Activated CD8-positive, alpha-beta T cell treated with anti-CD3 and anti-CD28 coated beads for 36 hours (primary cell): ENCODE measurements around the gene RASGRP3. TPM values are rescaled to one million over a fixed set of nuclear protein-coding genes. Genes with fewer than 3 reads are reported as not detected.

ENCODE experiments used
- ATAC-seq: fragments of 200-7000 bp; cut with Tn5 transposase; one replicate; pipeline ENCODE4 v1.10.0; 2021; ENCODE audit warnings: mild to moderate bottlenecking, moderate library complexity
- CTCF ChIA-PET: fragments of 350-600 bp; sonication (Branson Sonifier 250); formaldehyde crosslinking; loops from one replicate; lab custom pipeline; 2021; ENCODE audit warnings: antibody characterized with exemption; lab: Charles Lee
- POLR2A ChIA-PET: fragments of 350-600 bp; sonication (Branson Sonifier 250); formaldehyde crosslinking; loops from one replicate; lab custom pipeline; 2021; ENCODE audit warnings: antibody characterized with exemption; lab: Charles Lee
- DNase-seq: peaks from one replicate; pipeline ENCODE4 v3.0.0-alpha.2; 2020
- H3K27ac Mint-ChIP-seq: one replicate; pipeline ENCODE4 v1.8.0; 2021; ENCODE audit warnings: mild to moderate bottlenecking, mixed read lengths
- H3K27me3 Mint-ChIP-seq: one replicate; pipeline ENCODE4 v1.8.0; 2021; ENCODE audit warnings: mixed read lengths
- H3K36me3 Mint-ChIP-seq: one replicate; pipeline ENCODE4 v1.8.0; 2021; ENCODE audit warnings: low read depth, mixed read lengths
- H3K4me1 Mint-ChIP-seq: one replicate; pipeline ENCODE4 v1.8.0; 2021; ENCODE audit warnings: low read depth, mixed read lengths
- H3K4me3 Mint-ChIP-seq: one replicate; pipeline ENCODE4 v1.8.0; 2021; ENCODE audit warnings: mild to moderate bottlenecking, moderate library complexity, mixed read lengths
- H3K9me3 Mint-ChIP-seq: one replicate; pipeline ENCODE4 v1.8.0; 2021; ENCODE audit warnings: mixed read lengths
- CTCF ChIP-seq: fragments of 200-600 bp; IDR thresholded peaks from one replicate; pipeline ENCODE4 v1.8.0; 2022; ENCODE audit warnings: antibody characterized with exemption, mild to moderate bottlenecking
- intact Hi-C: fragments of 100-400 bp; cut with micrococcal nuclease; formaldehyde crosslinking; loops from one replicate; pipeline ENCODE4 v1.10.0; 2022
- total RNA-seq, 2 experiments: library from RNA; stranded (reverse); gene quantifications; one replicate each; pipeline ENCODE4 v1.2.3, GENCODE V29; 2021

The RASGRP3 gene
- total RNA-seq, 2 experiments from 2014 or later = 0.98 to 1.6 TPM

- ATAC-seq (no peak), DNase-seq (no peak)
- intact Hi-C loops = no loop called here
- ChIA-PET POLR2A (no interaction called here), CTCF (no interaction called here)
- H3K36me3 Mint-ChIP-seq = no peaks in the 10 kb centered on the region
- no peaks in the 10 kb centered on the region for H3K4me1 Mint-ChIP-seq
- no peak for TF ChIP-seq CTCF
- H3K4me3 Mint-ChIP-seq = no peak overlapping the region
- peaks cover 4% of the 10 kb centered on the region for H3K27me3 Mint-ChIP-seq
- H3K9me3 Mint-ChIP-seq = no peaks in the 10 kb centered on the region
- H3K27ac Mint-ChIP-seq = no peak overlapping the region
Observed at GRCh38 chr2:33509908-33510585, 33.6 kb downstream of the RASGRP3 start.

- no peak overlapping the region for H3K27ac Mint-ChIP-seq
- H3K9me3 Mint-ChIP-seq = no peaks in the 10 kb centered on the region
- CTCF ChIA-PET = no interaction called here
- DNase-seq (no peak), ATAC-seq (no peak)
- POLR2A ChIA-PET = no interaction called here
- intact Hi-C loops = no loop called here
- peaks cover 4% of the 10 kb centered on the region for H3K27me3 Mint-ChIP-seq
- no peaks in the 10 kb centered on the region for H3K36me3 Mint-ChIP-seq
- no peak for TF ChIP-seq CTCF
- no peaks in the 10 kb centered on the region for H3K4me1 Mint-ChIP-seq
- no peak overlapping the region for H3K4me3 Mint-ChIP-seq
Observed at GRCh38 chr2:33510586-33510968, 34.1 kb downstream of the RASGRP3 start.

GRCh38 chr2:33511141-33511540 lies 34.7 kb downstream of the RASGRP3 start:
- ChIA-PET CTCF (interaction anchor here (0.7 kb wide), 1 partner anchor 50 kb away, joined by 3 read pairs; no protein-coding TSS in a partner anchor), POLR2A (no interaction called here)
- DNase-seq = no peak
- TF ChIP-seq CTCF = no peak
- H3K4me1 Mint-ChIP-seq = no peaks in the 10 kb centered on the region
- H3K27ac Mint-ChIP-seq = no peak overlapping the region
- peaks cover 4% of the 10 kb centered on the region for H3K27me3 Mint-ChIP-seq
- H3K4me3 Mint-ChIP-seq = no peak overlapping the region
- H3K9me3 Mint-ChIP-seq = no peaks in the 10 kb centered on the region
- ATAC-seq = no peak
- H3K36me3 Mint-ChIP-seq = no peaks in the 10 kb centered on the region
- intact Hi-C loops = no loop called here

- H3K4me3 Mint-ChIP-seq = no peak overlapping the region
- no peak for TF ChIP-seq CTCF
- H3K27ac Mint-ChIP-seq = no peak overlapping the region
- ATAC-seq (no peak), DNase-seq (no peak)
- intact Hi-C loops = no loop called here
- H3K36me3 Mint-ChIP-seq = no peaks in the 10 kb centered on the region
- ChIA-PET CTCF (no interaction called here), POLR2A (no interaction called here)
- H3K9me3 Mint-ChIP-seq = no peaks in the 10 kb centered on the region
- no peaks in the 10 kb centered on the region for H3K4me1 Mint-ChIP-seq
- H3K27me3 Mint-ChIP-seq = peaks cover 4% of the 10 kb centered on the region
Observed at GRCh38 chr2:33512112-33512511, 35.7 kb downstream of the RASGRP3 start.

- ChIA-PET CTCF (interaction anchor here (0.6 kb wide), 1 partner anchor 12 kb away, joined by 3 read pairs; no protein-coding TSS in a partner anchor), POLR2A (no interaction called here)
- Mint-ChIP-seq H3K9me3 (no peaks in the 10 kb centered on the region), H3K4me1 (no peaks in the 10 kb centered on the region), H3K36me3 (no peaks in the 10 kb centered on the region), H3K27ac (no peak overlapping the region), H3K27me3 (no peaks in the 10 kb centered on the region), H3K4me3 (no peak overlapping the region)
- ATAC-seq (no peak), DNase-seq (no peak)
- no peak for TF ChIP-seq CTCF
- intact Hi-C loops = no loop called here
Observed at GRCh38 chr2:33513480-33513879, 37.0 kb downstream of the RASGRP3 start.
